ENCODE measurements around the gene TTC1. TPM values are rescaled to one million over a fixed set of nuclear protein-coding genes. Genes with fewer than 3 reads are reported as not detected.

TTC1 gene
- polyA plus RNA-seq, 1 experiment, result 23.2 TPM

DNA sequence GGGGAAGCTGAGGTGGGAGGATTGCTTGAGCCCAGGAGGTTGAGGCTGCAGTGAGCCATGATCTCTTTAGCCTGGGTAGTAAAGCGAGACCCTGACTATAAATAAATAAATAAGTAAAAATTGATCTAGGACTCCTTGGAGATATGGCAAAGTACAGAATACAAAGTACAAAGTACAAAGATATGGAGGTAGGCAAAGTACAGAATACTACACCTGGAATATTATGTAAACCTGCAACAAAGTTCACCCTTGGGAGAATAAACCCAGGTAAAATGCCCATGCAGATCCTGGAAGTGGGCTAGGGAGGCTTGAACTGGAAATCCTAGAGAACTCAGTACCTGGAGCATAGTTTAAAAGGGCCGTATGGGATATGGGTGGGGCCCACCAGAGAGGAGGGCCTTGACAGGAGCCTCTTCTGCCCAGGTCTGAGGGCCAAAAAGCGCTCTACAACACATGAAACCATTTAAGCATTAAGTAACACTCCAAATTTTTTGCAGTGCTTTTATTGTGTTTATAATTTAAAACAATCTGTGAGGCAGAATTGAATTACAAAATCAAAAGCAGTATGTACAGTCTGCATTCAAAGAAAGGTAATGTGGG is 20.7 kb downstream of the TTC1 start:
- H3K27me3 ChIP-seq (ENCODE audit: control insufficient read depth, insufficient read depth, low read length), result no peaks in the 10 kb centered on the region
- no peak for TF ChIP-seq CTCF (IDR thresholded peaks at IDR 0.05; ENCODE audit: insufficient read depth, low read depth, low read length)
- H3K4me3 ChIP-seq (ENCODE audit: low read depth, low read length), result no peak overlapping the region
- ChIA-PET POLR2A (interaction anchor here (0.6 kb wide), 1 partner anchor 392 kb away, joined by 6 read pairs; no protein-coding TSS in a partner anchor), CTCF (interaction anchor here (2.3 to 2.7 kb wide), 2 partner anchors 8 to 316 kb away, joined by 12 to 14 read pairs; no protein-coding TSS in a partner anchor)
- H3K36me3 ChIP-seq (ENCODE audit: control insufficient read depth, insufficient read depth, low read length), result peaks cover 2% of the 10 kb centered on the region
- DNase-seq (ENCODE audit: low read depth), result no peak

DNA sequence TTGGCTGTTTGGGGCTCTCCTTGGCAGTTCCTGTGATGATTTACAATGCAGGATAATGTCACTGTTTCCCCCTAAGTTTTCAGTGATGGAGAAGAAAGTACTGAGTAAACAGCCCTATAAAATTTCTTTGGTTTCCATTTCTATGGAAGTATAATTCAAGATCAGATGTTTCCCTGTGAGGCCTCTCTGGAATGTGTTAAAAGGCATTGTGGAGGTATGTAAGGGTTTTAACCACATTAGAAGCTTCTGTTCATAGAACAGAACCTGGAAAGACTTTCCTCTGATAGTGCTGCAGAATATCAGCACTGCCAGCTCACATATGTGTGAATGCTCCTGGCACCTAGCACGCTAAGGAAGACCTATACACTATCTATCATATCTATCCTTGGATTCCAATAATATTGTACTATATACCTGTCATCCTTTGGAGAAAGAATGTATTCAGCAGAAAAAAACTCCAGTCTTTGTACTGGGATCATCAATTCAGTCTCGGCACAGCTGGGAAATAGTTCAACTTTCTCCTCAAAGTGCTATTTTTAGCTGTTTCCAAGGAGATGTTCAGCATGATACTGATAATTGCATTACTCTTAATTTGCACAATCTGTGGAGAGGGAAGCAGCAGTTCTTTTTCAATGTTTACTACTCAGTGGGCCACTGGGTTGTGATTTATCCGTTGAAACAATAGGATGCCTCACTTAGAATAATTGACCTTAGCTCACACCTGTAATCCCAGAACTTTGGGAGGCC is 21.9 kb downstream of the TTC1 start:
- no peaks in the 10 kb centered on the region for H3K27me3 ChIP-seq (ENCODE audit: control insufficient read depth, insufficient read depth, low read length)
- POLR2A ChIA-PET, result no interaction called here
- peaks cover 4% of the 10 kb centered on the region for H3K36me3 ChIP-seq (ENCODE audit: control insufficient read depth, insufficient read depth, low read length)
- CTCF ChIA-PET, result interaction anchor here (2.3 to 2.7 kb wide), 2 partner anchors 9 to 315 kb away, joined by 12 to 14 read pairs; no protein-coding TSS in a partner anchor
- DNase-seq (ENCODE audit: low read depth), result no peak
- no peak for TF ChIP-seq CTCF (IDR thresholded peaks at IDR 0.05; ENCODE audit: insufficient read depth, low read depth, low read length)
- H3K4me3 ChIP-seq (ENCODE audit: low read depth, low read length), result no peak overlapping the region

GRCh38 chr5:160033546-160034252 is 24.8 kb downstream of the TTC1 start:
- POLR2A ChIA-PET, result interaction anchor here (0.7 kb wide), 1 partner anchor 8 kb away, joined by 3 read pairs; no protein-coding TSS in a partner anchor
- CTCF ChIA-PET, result interaction anchor here (1.3 to 1.6 kb wide), 2 partner anchors 12 to 16 kb away, joined by 3 to 7 read pairs; no protein-coding TSS in a partner anchor
- H3K36me3 ChIP-seq (ENCODE audit: control insufficient read depth, insufficient read depth, low read length), result peaks cover 3% of the 10 kb centered on the region
- no peak for TF ChIP-seq CTCF (IDR thresholded peaks at IDR 0.05; ENCODE audit: insufficient read depth, low read depth, low read length)
- no peak overlapping the region for H3K4me3 ChIP-seq (ENCODE audit: low read depth, low read length)
- no peak for DNase-seq (ENCODE audit: low read depth)
- no peaks in the 10 kb centered on the region for H3K27me3 ChIP-seq (ENCODE audit: control insufficient read depth, insufficient read depth, low read length)

DNA sequence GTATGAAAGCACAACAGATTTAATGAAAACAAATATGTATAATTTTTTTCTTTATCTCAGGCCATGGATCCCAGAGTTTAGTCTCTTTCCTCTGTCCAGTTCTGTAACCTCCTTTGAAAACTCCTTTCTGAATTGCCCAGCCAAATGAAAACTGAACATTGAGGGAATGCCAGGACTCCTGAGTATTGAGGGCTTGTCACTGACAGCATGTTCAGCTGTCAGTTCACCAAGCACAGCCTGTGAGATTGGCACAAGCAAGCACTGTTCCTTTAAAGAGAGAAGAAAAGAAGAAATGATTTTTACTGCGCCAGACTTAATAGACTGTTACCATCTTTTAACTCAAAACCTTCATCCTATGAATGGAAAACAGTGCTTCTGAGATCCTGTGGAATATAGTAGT is 27.3 kb downstream of the TTC1 start:
- ChIA-PET POLR2A (no interaction called here), CTCF (interaction anchor here (0.6 to 1.6 kb wide), 2 partner anchors 11 to 428 kb away, joined by 3 to 5 read pairs; no protein-coding TSS in a partner anchor)
- DNase-seq (ENCODE audit: low read depth), result no peak
- Histone ChIP-seq H3K36me3 (ENCODE audit: control insufficient read depth, insufficient read depth, low read length) (peaks cover 3% of the 10 kb centered on the region), H3K4me3 (ENCODE audit: low read depth, low read length) (no peak overlapping the region), H3K27me3 (ENCODE audit: control insufficient read depth, insufficient read depth, low read length) (no peaks in the 10 kb centered on the region)
- TF ChIP-seq CTCF (IDR thresholded peaks at IDR 0.05; ENCODE audit: insufficient read depth, low read depth, low read length), result no peak

GRCh38 chr5:160036884-160037283 is 27.9 kb downstream of the TTC1 start:
- DNase-seq (ENCODE audit: low read depth), result no peak
- no peaks in the 10 kb centered on the region for H3K27me3 ChIP-seq (ENCODE audit: control insufficient read depth, insufficient read depth, low read length)
- no peak overlapping the region for H3K4me3 ChIP-seq (ENCODE audit: low read depth, low read length)
- ChIA-PET CTCF (interaction anchor here (0.6 to 1.2 kb wide), 2 partner anchors 11 to 427 kb away, joined by 3 read pairs; no protein-coding TSS in a partner anchor), POLR2A (no interaction called here)
- no peak for TF ChIP-seq CTCF (IDR thresholded peaks at IDR 0.05; ENCODE audit: insufficient read depth, low read depth, low read length)
- H3K36me3 ChIP-seq (ENCODE audit: control insufficient read depth, insufficient read depth, low read length), result peaks cover 3% of the 10 kb centered on the region

Measured in BJ (cell line).